Heart right ventricle (tissue), 16 donors: ENCODE data around the gene KIAA0408. TPM values are rescaled to one million over a fixed set of nuclear protein-coding genes. Genes with fewer than 3 reads are reported as not detected.

ENCODE experiments used
- ATAC-seq, 8 donors: fragments of 200-7000 bp; cut with Tn5 transposase; one replicate each; pipeline ENCODE4 v1.9.1; 2020; ENCODE audit warnings: mild to moderate bottlenecking in 8 of 8, moderate library complexity in 8 of 8, moderate number of reproducible peaks in 1 of 8
- DNase-seq, 2 donors: peaks; one replicate each; pipeline ENCODE4 v3.0.0-alpha.2; 2020
- H3K27ac ChIP-seq, 10 donors: fragments of 200-600 bp; sonication (generic) in 2 of 10; one replicate each; pipeline versions ENCODE4 v1.5.0 to v1.8.0; 2020 to 2022; ENCODE audit warnings: mild to moderate bottlenecking in 3 of 10
- H3K27me3 ChIP-seq, 7 donors: fragments of 200-600 bp; one replicate each; pipeline ENCODE4 v1.8.0; 2021 to 2022; ENCODE audit warnings: mild to moderate bottlenecking in 2 of 7
- H3K36me3 ChIP-seq, 9 donors: fragments of 200-600 bp; sonication (generic) in 1 of 9; one replicate each; pipeline versions ENCODE4 v1.5.0 to v1.8.0; 2020 to 2022; ENCODE audit warnings: mild to moderate bottlenecking in 2 of 9
- H3K4me1 ChIP-seq, 9 donors: fragments of 200-600 bp; sonication (generic) in 1 of 9; one replicate each; pipeline versions ENCODE4 v1.5.0 to v1.8.0; 2020 to 2022; ENCODE audit warnings: mild to moderate bottlenecking in 4 of 9
- H3K4me3 ChIP-seq, 10 donors: fragments of 200-600 bp; sonication (generic) in 2 of 10; one replicate each; pipeline versions ENCODE4 v1.5.0 to v1.8.0; 2020 to 2022; ENCODE audit warnings: mild to moderate bottlenecking in 7 of 10, moderate library complexity in 2 of 10
- H3K9me3 ChIP-seq, 11 donors: fragments of 200-600 bp in 10 of 11; sonication (generic) in 2 of 11; one replicate each; pipeline versions ENCODE4 v1.5.0 to v1.8.0; 2013 to 2022; ENCODE audit warnings: mild to moderate bottlenecking in 2 of 11, control low read depth in 1 of 11, moderate library complexity in 1 of 11
- CTCF ChIP-seq, 9 donors: fragments of 200-600 bp; sonication (generic) in 2 of 9; IDR thresholded peaks; one replicate each; pipeline versions ENCODE4 v1.5.0 to v1.8.0; 2021 to 2022; ENCODE audit warnings: antibody characterized with exemption in 9 of 9, mild to moderate bottlenecking in 5 of 9, moderate library complexity in 1 of 9
- WGBS, 2 donors: extraction: QIAGEN DNeasy Blood & Tissue Kit; methylation state at CpG; one replicate each; pipeline ENCODE4 v1.1.7; 2013; ENCODE audit warnings: inconsistent platforms in 1 of 2; 5-methylcytosine and 5-hydroxymethylcytosine counted together
- intact Hi-C, 10 donors: fragments of 100-400 bp; cut with DNase I; formaldehyde crosslinking; loops; one replicate each; pipeline versions ENCODE4 v1.11.1 to v1.14.2; 2022
- polyA plus RNA-seq, 2 donors: library from polyadenylated mRNA; stranded (reverse); fragments of 200-250 nt; gene quantifications; one replicate each; pipeline ENCODE4 v1.2.3, GENCODE V29; 2013
- total RNA-seq, 10 donors: library from RNA; stranded (reverse); fragmentation: NEBNext Ultra II Directional in 3 of 10; extraction: Animal tissue kit (Norgen Biotek cat#: 25700) in 3 of 10; gene quantifications; one replicate each; pipeline versions ENCODE4 v1.2.1 to v1.2.4, GENCODE V29; 2021 to 2023
- donor health status: Arrhythmogenic right ventricular cardiomyopathy.
- donor health status: ischemic (EF 13 %, LVEDD 7.1; RV severe dilation, severe dysfunction).
- donor health status: healthy with polysubstance abuse.
- donor health status: DM: no; HTN: yes; CAD: no.
- donor health status: DM: no; HTN: no; CAD: no.
- donor health status: ischemic (EF 25% LVEDD 6.9; RV normal size, moderate dysfunction).
- donor health status: ischemic (EF 25% LVEDD 5.7; RV mildly dilated, moderate dysfunction).
- donor health status: healthy.
- donor health status: DM: yes; HTN: yes; CAD: no.
- donor health status: Ischemic cardiomyopathy.
- donor health status: ischemic (EF 35%, LVEDD 5.7; RV mildly dilated, moderate dysfunction).
- donor health status: nonischemic (EF 11% LVEDD 7.7; RV severe dilation, severe dysfunction).
- donor health status: DM: yes; HTN: yes; CAD: no.
- donor health status: PGD.
- donor health status: ischemic (EF 29% LVEDD 5.4; RV normal size, mild dysfunction).
- donor health status: nonischemic (EF 23%, LVEDD 6.1; RV moderate dilation, normal function).

Gene KIAA0408
- total and polyA plus RNA-seq, 12 donors = 0.27 to 3.2 (median 1.3) TPM

- no peak for ATAC-seq
- Histone ChIP-seq H3K27me3 (peaks cover 0 to 22% (median 10%) of the 10 kb centered on the region in 7 donors), H3K4me3 (no peak overlapping the region), H3K27ac (no peak overlapping the region), H3K4me1 (no peaks in the 10 kb centered on the region), H3K9me3 (no peaks in the 10 kb centered on the region), H3K36me3 (peaks cover 0 to 11% (median 0%) of the 10 kb centered on the region in 9 donors)
- no peak for DNase-seq
- TF ChIP-seq CTCF (IDR thresholded peaks at IDR 0.05) = no peak
- intact Hi-C loops = no loop called here
- WGBS, 2 donors = 64 to 67% methylated on average over 5 of the region's 5 CpGs
These were observed 12.4 kb upstream of the KIAA0408 start for GRCh38 chr6:127471379-127472255.

GRCh38 chr6:127468936-127469335 is 9.7 kb upstream of the KIAA0408 start:
- peaks cover 0 to 4% (median 0%) of the 10 kb centered on the region in 9 donors for H3K4me1 ChIP-seq
- 76 to 80% methylated on average over 2 of the region's 2 CpGs for WGBS, 2 donors
- no peak for DNase-seq
- no peak overlapping the region for H3K27ac ChIP-seq
- no peak for ATAC-seq
- H3K9me3 ChIP-seq = no peaks in the 10 kb centered on the region
- no peak overlapping the region for H3K4me3 ChIP-seq
- H3K27me3 ChIP-seq = no peaks in the 10 kb centered on the region
- intact Hi-C loops = loop anchor here in 6 of 10 donors (5.0 kb wide), 3 partner anchors 68 to 173 kb away; no protein-coding TSS in a partner anchor
- no peak for TF ChIP-seq CTCF (IDR thresholded peaks at IDR 0.05)
- no peaks in the 10 kb centered on the region for H3K36me3 ChIP-seq

GRCh38 chr6:127466416-127466815 is 7.2 kb upstream of the KIAA0408 start:
- H3K4me1 ChIP-seq = peaks cover 0 to 4% (median 0%) of the 10 kb centered on the region in 9 donors
- DNase-seq (no peak), ATAC-seq (no peak)
- H3K27me3 ChIP-seq = no peaks in the 10 kb centered on the region
- H3K36me3 ChIP-seq = no peaks in the 10 kb centered on the region
- no peak overlapping the region for H3K27ac ChIP-seq
- no peaks in the 10 kb centered on the region for H3K9me3 ChIP-seq
- no peak for TF ChIP-seq CTCF (IDR thresholded peaks at IDR 0.05)
- no peak overlapping the region for H3K4me3 ChIP-seq
- intact Hi-C loops = loop anchor here in 6 of 10 donors (5.0 kb wide), 3 partner anchors 71 to 176 kb away; no protein-coding TSS in a partner anchor
- WGBS, 2 donors = 71 to 76% methylated on average over 5 of the region's 5 CpGs

GRCh38 chr6:127464881-127465459 is 5.8 kb upstream of the KIAA0408 start:
- intact Hi-C loops = loop anchor here in 9 of 10 donors (2.0 to 5.0 kb wide), 4 partner anchors 72 to 177 kb away; no protein-coding TSS in a partner anchor
- Histone ChIP-seq H3K27me3 (no peaks in the 10 kb centered on the region), H3K4me1 (peaks cover 0 to 4% (median 0%) of the 10 kb centered on the region in 9 donors), H3K27ac (peak overlapping the region in 3 of 10 donors; percentile 11 to 38 (median 17)), H3K4me3 (no peak overlapping the region), H3K36me3 (no peaks in the 10 kb centered on the region), H3K9me3 (no peaks in the 10 kb centered on the region)
- peak; percentile 24 to 69 for DNase-seq
- 38 to 39% methylated on average over 3 of the region's 3 CpGs for WGBS, 2 donors
- ATAC-seq = peak; percentile 75 to 92 (median 85)
- TF ChIP-seq CTCF (IDR thresholded peaks at IDR 0.05) = peak; percentile 45 to 88 (median 78)
